ENCODE results near the gene MOB3B.
A peak's percentile ranks its signal among the peaks of the same experiment; 100 is the strongest.

MOB3B gene

GRCh38 chr9:27534131-27534530 is 4.5 kb upstream of the MOB3B start:
- Histone ChIP-seq H3K9me3 (ENCODE audit: control insufficient read depth in 5 of 5, low read length in 5 of 5) (no peaks in the 10 kb centered on the region), H3K27ac (ENCODE audit: low read depth, low read length) (no peak overlapping the region), H3K36me3 (ENCODE audit: control insufficient read depth in 5 of 5, insufficient read depth in 5 of 5, low read length in 5 of 5) (peaks cover 0 to 9% (median 6%) of the 10 kb centered on the region in 5 donors), H3K9ac (ENCODE audit: low read length in 5 of 5) (no peak overlapping the region), H3K4me1 (ENCODE audit: control insufficient read depth in 5 of 5, insufficient read depth in 5 of 5, low read length in 5 of 5) (peaks cover 0 to 11% (median 4%) of the 10 kb centered on the region in 5 donors), H3K27me3 (ENCODE audit: control insufficient read depth in 5 of 5, insufficient read depth in 4 of 5, low read length in 5 of 5) (no peaks in the 10 kb centered on the region), H3K4me3 (ENCODE audit: low read depth in 1 of 5, low read length in 5 of 5) (no peak overlapping the region)

GRCh38 chr9:27533311-27533710 is 3.7 kb upstream of the MOB3B start:
- H3K9ac ChIP-seq (ENCODE audit: low read length in 5 of 5) = no peak overlapping the region
- no peaks in the 10 kb centered on the region for H3K27me3 ChIP-seq (ENCODE audit: control insufficient read depth in 5 of 5, insufficient read depth in 4 of 5, low read length in 5 of 5)

GRCh38 chr9:27532046-27532445 is 2.4 kb upstream of the MOB3B start:
- Histone ChIP-seq H3K4me1 (ENCODE audit: control insufficient read depth in 5 of 5, insufficient read depth in 5 of 5, low read length in 5 of 5) (peaks cover 0 to 26% (median 16%) of the 10 kb centered on the region in 5 donors), H3K4me3 (ENCODE audit: low read depth in 1 of 5, low read length in 5 of 5) (no peak overlapping the region), H3K9ac (ENCODE audit: low read length in 5 of 5) (no peak overlapping the region), H3K27me3 (ENCODE audit: control insufficient read depth in 5 of 5, insufficient read depth in 4 of 5, low read length in 5 of 5) (no peaks in the 10 kb centered on the region), H3K27ac (ENCODE audit: low read depth, low read length) (no peak overlapping the region), H3K36me3 (ENCODE audit: control insufficient read depth in 5 of 5, insufficient read depth in 5 of 5, low read length in 5 of 5) (peaks cover 0 to 9% (median 6%) of the 10 kb centered on the region in 5 donors), H3K9me3 (ENCODE audit: control insufficient read depth in 5 of 5, low read length in 5 of 5) (no peaks in the 10 kb centered on the region)

More at GRCh38 chr9:27533311-27533710, 3.7 kb upstream of the MOB3B start:
- peaks cover 0 to 9% (median 6%) of the 10 kb centered on the region in 5 donors for H3K36me3 ChIP-seq (ENCODE audit: control insufficient read depth in 5 of 5, insufficient read depth in 5 of 5, low read length in 5 of 5)
- H3K9me3 ChIP-seq (ENCODE audit: control insufficient read depth in 5 of 5, low read length in 5 of 5) = no peaks in the 10 kb centered on the region
- no peak overlapping the region for H3K27ac ChIP-seq (ENCODE audit: low read depth, low read length)
- H3K4me1 ChIP-seq (ENCODE audit: control insufficient read depth in 5 of 5, insufficient read depth in 5 of 5, low read length in 5 of 5) = peaks cover 0 to 17% (median 6%) of the 10 kb centered on the region in 5 donors
- H3K4me3 ChIP-seq (ENCODE audit: low read depth in 1 of 5, low read length in 5 of 5) = no peak overlapping the region

- no peaks in the 10 kb centered on the region for H3K27me3 ChIP-seq (ENCODE audit: control insufficient read depth in 5 of 5, insufficient read depth in 4 of 5, low read length in 5 of 5)
- no peak overlapping the region for H3K27ac ChIP-seq (ENCODE audit: low read depth, low read length)
- no peak overlapping the region for H3K9ac ChIP-seq (ENCODE audit: low read length in 5 of 5)
- peaks cover 0 to 6% (median 5%) of the 10 kb centered on the region in 5 donors for H3K36me3 ChIP-seq (ENCODE audit: control insufficient read depth in 5 of 5, insufficient read depth in 5 of 5, low read length in 5 of 5)
- H3K9me3 ChIP-seq (ENCODE audit: control insufficient read depth in 5 of 5, low read length in 5 of 5) = no peaks in the 10 kb centered on the region
- no peak overlapping the region for H3K4me3 ChIP-seq (ENCODE audit: low read depth in 1 of 5, low read length in 5 of 5)
- peaks cover 0 to 26% (median 16%) of the 10 kb centered on the region in 5 donors for H3K4me1 ChIP-seq (ENCODE audit: control insufficient read depth in 5 of 5, insufficient read depth in 5 of 5, low read length in 5 of 5)
These were observed 1.5 kb upstream of the MOB3B start for GRCh38 chr9:27530915-27531755.

- Histone ChIP-seq H3K4me1 (ENCODE audit: control insufficient read depth in 5 of 5, insufficient read depth in 5 of 5, low read length in 5 of 5) (peaks cover 0 to 23% (median 16%) of the 10 kb centered on the region in 5 donors), H3K4me3 (ENCODE audit: low read depth in 1 of 5, low read length in 5 of 5) (peak overlapping the region; percentile 77 to 92 (median 82)), H3K36me3 (ENCODE audit: control insufficient read depth in 5 of 5, insufficient read depth in 5 of 5, low read length in 5 of 5) (no peaks in the 10 kb centered on the region), H3K27me3 (ENCODE audit: control insufficient read depth in 5 of 5, insufficient read depth in 4 of 5, low read length in 5 of 5) (no peaks in the 10 kb centered on the region), H3K9me3 (ENCODE audit: control insufficient read depth in 5 of 5, low read length in 5 of 5) (no peaks in the 10 kb centered on the region), H3K27ac (ENCODE audit: low read depth, low read length) (peak overlapping the region; percentile 82), H3K9ac (ENCODE audit: low read length in 5 of 5) (peak overlapping the region; percentile 58 to 93 (median 86))
These were observed 713 bp downstream of the MOB3B start for GRCh38 chr9:27528886-27529315.

- Histone ChIP-seq H3K36me3 (ENCODE audit: control insufficient read depth in 5 of 5, insufficient read depth in 5 of 5, low read length in 5 of 5) (no peaks in the 10 kb centered on the region), H3K9ac (ENCODE audit: low read length in 5 of 5) (peak overlapping the region; percentile 58 to 93 (median 86)), H3K4me1 (ENCODE audit: control insufficient read depth in 5 of 5, insufficient read depth in 5 of 5, low read length in 5 of 5) (peaks cover 0 to 23% (median 16%) of the 10 kb centered on the region in 5 donors), H3K27ac (ENCODE audit: low read depth, low read length) (peak overlapping the region; percentile 82), H3K27me3 (ENCODE audit: control insufficient read depth in 5 of 5, insufficient read depth in 4 of 5, low read length in 5 of 5) (no peaks in the 10 kb centered on the region), H3K4me3 (ENCODE audit: low read depth in 1 of 5, low read length in 5 of 5) (peak overlapping the region; percentile 77 to 92 (median 82)), H3K9me3 (ENCODE audit: control insufficient read depth in 5 of 5, low read length in 5 of 5) (no peaks in the 10 kb centered on the region)
These were observed 1.3 kb downstream of the MOB3B start for GRCh38 chr9:27528076-27528885.

- H3K9me3 ChIP-seq (ENCODE audit: control insufficient read depth in 5 of 5, low read length in 5 of 5) = no peaks in the 10 kb centered on the region
- no peaks in the 10 kb centered on the region for H3K36me3 ChIP-seq (ENCODE audit: control insufficient read depth in 5 of 5, insufficient read depth in 5 of 5, low read length in 5 of 5)
- H3K4me3 ChIP-seq (ENCODE audit: low read depth in 1 of 5, low read length in 5 of 5) = peak overlapping the region; percentile 72 to 88 (median 80)
- H3K27me3 ChIP-seq (ENCODE audit: control insufficient read depth in 5 of 5, insufficient read depth in 4 of 5, low read length in 5 of 5) = no peaks in the 10 kb centered on the region
- H3K9ac ChIP-seq (ENCODE audit: low read length in 5 of 5) = peak overlapping the region in 4 of 5 donors; percentile 81 to 93 (median 86)
- peaks cover 0 to 23% (median 16%) of the 10 kb centered on the region in 5 donors for H3K4me1 ChIP-seq (ENCODE audit: control insufficient read depth in 5 of 5, insufficient read depth in 5 of 5, low read length in 5 of 5)
- H3K27ac ChIP-seq (ENCODE audit: low read depth, low read length) = peak overlapping the region; percentile 82
These were observed 1.9 kb downstream of the MOB3B start for GRCh38 chr9:27527702-27528075.

GRCh38 chr9:27524236-27524635 is 5.4 kb downstream of the MOB3B start, which contains the start of gene IFNK:
Gene IFNK (plus strand): TSS chr9:27524290. CDS start chr9:27524337, 47 bp downstream.
- H3K4me1 ChIP-seq (ENCODE audit: control insufficient read depth in 5 of 5, insufficient read depth in 5 of 5, low read length in 5 of 5) = peaks cover 0 to 16% (median 12%) of the 10 kb centered on the region in 5 donors
- H3K36me3 ChIP-seq (ENCODE audit: control insufficient read depth in 5 of 5, insufficient read depth in 5 of 5, low read length in 5 of 5) = no peaks in the 10 kb centered on the region
- H3K27me3 ChIP-seq (ENCODE audit: control insufficient read depth in 5 of 5, insufficient read depth in 4 of 5, low read length in 5 of 5) = no peaks in the 10 kb centered on the region
- no peak within 1 kb of the TSS for H3K4me3 ChIP-seq (ENCODE audit: low read depth in 1 of 5, low read length in 5 of 5)
- no peak within 1 kb of the TSS for H3K9ac ChIP-seq (ENCODE audit: low read length in 5 of 5)
- H3K27ac ChIP-seq (ENCODE audit: low read depth, low read length) = no peak within 1 kb of the TSS
- H3K9me3 ChIP-seq (ENCODE audit: control insufficient read depth in 5 of 5, low read length in 5 of 5) = no peaks in the 10 kb centered on the region

GRCh38 chr9:27523141-27523540 is 6.5 kb downstream of the MOB3B start:
- no peaks in the 10 kb centered on the region for H3K36me3 ChIP-seq (ENCODE audit: control insufficient read depth in 5 of 5, insufficient read depth in 5 of 5, low read length in 5 of 5)
- no peaks in the 10 kb centered on the region for H3K27me3 ChIP-seq (ENCODE audit: control insufficient read depth in 5 of 5, insufficient read depth in 4 of 5, low read length in 5 of 5)
- no peak overlapping the region for H3K27ac ChIP-seq (ENCODE audit: low read depth, low read length)
- no peaks in the 10 kb centered on the region for H3K9me3 ChIP-seq (ENCODE audit: control insufficient read depth in 5 of 5, low read length in 5 of 5)
- H3K9ac ChIP-seq (ENCODE audit: low read length in 5 of 5) = no peak overlapping the region
- peaks cover 0 to 12% (median 8%) of the 10 kb centered on the region in 5 donors for H3K4me1 ChIP-seq (ENCODE audit: control insufficient read depth in 5 of 5, insufficient read depth in 5 of 5, low read length in 5 of 5)
- H3K4me3 ChIP-seq (ENCODE audit: low read depth in 1 of 5, low read length in 5 of 5) = no peak overlapping the region
